Germinal center (tissue), 1 donor: ENCODE results near the gene MGAT4A.
"Not testable (repeated sequence)": the region's sequence is repeated elsewhere in the genome, so short reads cannot be mapped to it uniquely, and the experiment has no call there.

Experiments
- DNase-seq: peaks from one replicate; pipeline ENCODE4 v3.0.0; 2012; ENCODE audit warnings: mixed read lengths, low spot score

The MGAT4A gene

DNA sequence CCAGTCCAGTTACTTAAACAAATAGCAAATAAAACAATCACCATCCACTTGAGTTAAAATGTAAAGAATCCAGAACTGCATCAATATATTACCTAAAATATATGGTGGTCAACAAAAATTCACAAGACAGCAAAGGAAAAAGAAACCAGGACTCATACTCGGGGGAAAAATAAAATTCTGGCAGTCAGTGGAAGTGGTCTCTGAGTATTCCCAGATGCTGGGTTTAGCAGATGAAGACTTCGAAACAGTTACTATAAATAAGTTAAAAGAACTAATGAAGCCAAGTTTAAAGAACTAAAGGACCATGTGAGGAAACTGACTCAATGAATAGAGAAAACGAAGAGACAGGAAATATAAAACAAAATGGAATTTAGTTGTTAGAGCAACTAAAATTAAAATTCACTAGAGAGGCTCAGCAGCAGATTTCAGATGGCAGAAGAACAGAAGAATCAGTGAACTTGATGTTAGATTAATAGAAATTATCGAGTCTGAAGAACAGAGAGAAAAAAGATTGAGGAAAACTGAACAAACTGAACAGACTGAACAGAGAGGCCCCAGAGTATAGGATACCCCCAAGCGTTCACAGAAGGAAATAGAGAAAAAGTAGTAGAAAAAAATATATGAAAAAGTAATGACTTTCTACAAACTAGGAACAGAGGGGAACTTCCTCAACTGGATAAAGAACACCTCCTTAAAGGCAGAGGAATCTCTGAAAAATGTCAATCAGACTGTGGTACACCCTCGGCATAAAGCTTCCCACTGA is 27.9 kb downstream of the MGAT4A start:
- no peak for DNase-seq

DNA sequence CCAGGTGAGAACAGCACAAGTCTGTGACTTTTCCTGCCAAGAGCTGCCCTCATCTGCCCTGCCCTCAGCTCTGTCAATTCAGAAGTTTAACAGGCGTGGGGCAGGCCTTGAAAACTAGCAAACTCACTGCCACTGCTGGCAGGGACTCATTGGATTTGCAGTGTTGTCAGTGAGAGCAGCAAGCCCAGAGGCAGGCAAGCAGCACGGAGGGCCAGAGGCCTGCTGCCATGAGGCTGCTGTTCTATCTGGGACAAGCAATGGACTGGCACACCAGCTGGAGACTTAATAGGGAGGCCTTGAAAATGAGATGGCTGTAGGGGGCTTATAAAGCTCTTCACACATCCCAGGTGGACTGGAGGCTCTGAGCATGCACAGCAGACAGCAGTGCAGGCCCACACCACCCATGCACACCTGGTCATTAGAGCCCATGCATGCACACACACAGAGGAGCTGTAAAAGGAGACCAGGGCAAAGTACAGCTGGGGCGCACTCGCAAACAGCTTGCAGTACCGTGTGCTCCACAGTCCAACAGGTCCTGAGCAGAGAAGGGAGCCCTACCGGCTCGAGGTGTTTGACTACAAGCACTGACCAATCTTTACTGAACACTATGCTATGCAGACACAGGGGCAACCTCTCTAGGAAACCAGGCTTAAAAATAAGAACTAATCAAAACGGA is 28.7 kb downstream of the MGAT4A start:
- no peak for DNase-seq

DNA sequence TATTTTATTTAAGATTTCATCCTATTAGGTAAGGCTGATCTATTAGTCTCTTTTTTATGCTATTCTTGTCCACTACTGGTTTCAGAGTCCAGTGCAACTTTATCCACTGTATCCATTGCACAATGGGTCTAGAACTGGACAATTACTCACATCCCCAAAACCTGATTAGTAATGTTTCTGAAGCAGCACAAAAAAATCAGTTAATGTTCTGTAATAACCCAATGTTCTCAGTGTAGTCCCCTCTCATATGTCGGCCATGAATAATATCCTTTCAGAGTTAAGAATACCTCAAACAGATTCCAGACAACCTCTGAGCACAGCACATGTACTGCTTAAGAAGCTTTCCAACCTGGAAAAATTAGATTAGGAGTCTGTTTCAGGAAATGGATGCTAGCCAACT is 29.7 kb downstream of the MGAT4A start:
- no peak for DNase-seq

DNA sequence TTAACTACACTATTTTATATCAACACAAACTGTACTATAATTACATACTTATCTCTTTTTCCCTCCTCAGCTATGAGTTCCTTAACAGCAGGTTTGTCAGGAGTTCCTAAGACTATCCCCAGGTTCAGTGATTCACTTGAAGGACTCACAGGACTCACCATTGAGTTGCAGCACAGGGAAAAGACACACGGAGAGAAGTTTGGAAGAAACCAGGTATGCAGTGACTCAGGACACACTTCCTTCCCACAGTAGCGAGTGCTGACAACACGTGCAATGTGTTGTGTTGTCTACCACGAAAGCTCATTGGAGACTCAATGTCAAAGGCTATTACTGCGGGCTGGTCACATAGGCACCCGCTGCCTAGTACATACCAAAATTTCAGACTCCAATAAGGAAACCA is 32.0 kb downstream of the MGAT4A start:
- no peak for DNase-seq

GRCh38 chr2:98697651-98698337 is 33.1 kb downstream of the MGAT4A start:
- no peak for DNase-seq

DNA sequence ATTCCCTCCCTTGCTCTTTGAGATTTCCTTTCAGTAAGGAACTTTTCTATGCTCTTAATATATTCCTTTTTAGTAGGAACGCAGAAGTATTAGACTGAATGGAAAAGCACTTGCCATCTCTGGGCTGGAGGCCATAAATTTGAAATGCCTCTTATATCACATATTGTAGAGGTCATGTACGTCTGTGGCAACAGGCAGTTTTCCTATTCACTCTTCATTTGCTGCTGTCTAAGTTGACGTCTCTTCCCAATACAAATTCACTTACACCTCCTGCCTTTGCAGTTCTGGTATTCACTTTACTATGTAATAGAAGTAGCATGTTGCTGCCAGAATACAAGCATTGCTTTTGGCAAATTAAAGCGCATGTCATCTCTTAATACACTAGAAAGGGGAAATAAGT is 34.7 kb downstream of the MGAT4A start:
- no peak for DNase-seq

DNA sequence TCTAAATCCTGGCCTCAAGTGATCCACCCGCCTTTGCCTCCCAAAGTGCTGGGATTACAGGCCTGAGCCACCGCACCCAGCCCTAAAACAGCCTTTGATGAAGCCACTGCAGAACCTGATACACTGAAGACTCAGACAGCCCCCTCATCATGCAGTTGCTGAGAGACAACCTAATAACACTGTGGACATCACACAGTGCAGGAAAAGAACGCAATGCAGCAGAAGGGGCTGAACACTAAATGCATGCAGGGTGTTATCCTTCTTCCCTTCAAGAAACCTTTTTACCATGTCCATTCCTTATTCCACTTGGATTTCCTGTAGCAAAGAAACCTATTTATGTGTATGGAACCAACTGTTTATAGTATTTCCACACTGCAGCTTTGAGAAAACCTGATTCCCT is 35.7 kb downstream of the MGAT4A start:
- no peak for DNase-seq

GRCh38 chr2:98693477-98693876 is 37.5 kb downstream of the MGAT4A start:
- no peak for DNase-seq

- DNase-seq: no peak
Measured at GRCh38 chr2:98692090-98693054, 38.6 kb downstream of the MGAT4A start.

- DNase-seq: no peak
Measured at GRCh38 chr2:98691303-98691702, 39.6 kb downstream of the MGAT4A start.

DNA sequence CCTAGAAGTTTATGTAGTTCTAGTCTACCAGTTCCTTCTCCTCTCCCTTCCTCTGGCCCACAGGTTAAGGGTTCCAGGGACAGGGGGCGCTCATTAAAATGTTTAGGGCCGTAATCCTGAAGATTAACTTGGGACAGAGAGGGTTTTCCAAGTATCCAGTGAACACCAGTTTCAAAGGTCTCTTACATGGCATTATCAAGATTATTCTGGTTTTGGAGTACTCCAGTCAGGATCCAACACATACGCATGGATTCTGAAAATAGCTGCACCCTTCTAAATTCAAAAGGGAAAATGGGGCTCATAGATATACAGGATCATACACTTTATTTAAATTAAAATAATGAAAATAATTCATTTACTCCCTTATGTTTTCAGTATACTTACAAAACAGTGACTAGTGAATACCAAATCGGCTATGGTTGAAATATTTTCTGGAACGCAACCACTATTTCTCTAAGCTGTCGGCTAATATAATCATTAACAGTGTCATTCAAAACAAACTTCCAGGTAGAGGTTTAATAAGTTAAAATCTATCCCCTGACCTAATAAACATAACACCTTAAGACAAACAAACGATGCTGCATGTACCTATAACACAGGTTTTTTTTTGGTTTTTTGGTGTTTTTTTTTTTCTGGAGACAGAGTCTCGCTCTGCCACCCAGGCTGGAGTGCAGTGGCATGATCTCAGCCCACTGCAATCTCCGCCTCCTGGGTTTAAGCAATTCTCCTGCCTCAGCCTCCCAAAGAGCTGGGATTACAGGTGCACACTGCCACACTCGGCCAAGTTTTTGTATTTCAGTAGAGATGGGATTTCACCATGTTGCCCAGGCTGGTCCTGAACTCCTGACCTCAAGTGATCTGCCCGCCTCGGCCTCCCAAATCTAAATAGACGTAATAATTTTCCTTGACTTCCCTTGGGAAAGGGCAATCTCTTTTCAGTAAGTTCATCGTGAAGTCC is 44.7 kb downstream of the MGAT4A start:
- DNase-seq: no peak

DNA sequence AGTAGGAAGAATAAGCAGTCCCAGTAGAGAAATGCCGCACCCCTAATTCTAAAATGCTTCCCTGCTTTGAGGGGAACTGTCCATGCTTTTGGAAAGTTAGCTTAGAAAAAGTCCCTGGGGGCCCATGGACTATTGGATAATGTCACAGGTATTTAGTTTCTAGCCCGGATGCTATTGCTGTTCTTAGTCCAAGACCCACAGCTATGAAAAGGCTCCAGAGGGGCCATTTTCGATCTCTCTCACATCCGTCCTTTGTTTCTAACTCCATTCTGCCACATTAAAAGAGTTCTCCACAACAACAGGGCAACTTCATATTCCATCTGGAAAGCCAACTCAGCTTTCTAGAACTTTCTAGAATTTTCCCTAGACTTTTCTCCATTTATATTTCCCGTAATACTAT is 47.2 kb downstream of the MGAT4A start:
- DNase-seq: no peak

- no peak for DNase-seq
Measured at GRCh38 chr2:98676742-98677141, 54.2 kb downstream of the MGAT4A start.

DNA sequence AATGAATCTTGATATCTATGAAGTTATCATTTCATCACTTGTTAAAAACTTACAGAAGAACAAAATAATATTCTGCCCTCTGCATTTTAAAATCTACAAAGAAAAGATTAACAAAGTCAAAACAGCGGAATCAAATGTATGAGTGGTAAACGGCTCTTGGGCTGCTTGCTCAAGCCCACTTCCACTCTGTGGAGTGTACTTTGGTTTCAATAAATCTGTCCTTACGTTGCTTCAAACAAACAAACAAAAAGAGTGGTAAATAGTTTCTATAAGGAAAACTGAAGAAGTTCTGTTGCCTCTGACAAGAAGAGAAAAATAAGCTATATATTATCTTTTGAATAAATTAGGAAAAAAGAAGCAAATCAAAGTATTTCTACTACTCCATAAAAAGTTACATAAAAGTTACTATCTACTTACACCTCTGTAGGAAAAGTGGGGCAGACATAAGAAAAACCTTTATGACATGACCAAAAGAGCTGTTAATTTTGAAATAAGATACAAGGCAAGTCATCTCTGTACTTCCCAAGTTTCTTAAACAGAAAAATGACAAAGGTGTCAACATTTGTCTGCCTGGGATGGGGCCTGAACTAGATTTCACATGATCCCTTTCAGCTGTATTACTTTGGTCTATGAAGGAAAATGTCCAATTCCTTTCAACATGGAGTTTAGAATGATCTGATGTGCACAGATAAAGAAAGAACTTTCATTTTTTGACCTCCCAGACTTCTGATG is 56.5 kb downstream of the MGAT4A start:
- DNase-seq: no peak

GRCh38 chr2:98669675-98670074 is 61.3 kb downstream of the MGAT4A start:
- DNase-seq: no peak

DNA sequence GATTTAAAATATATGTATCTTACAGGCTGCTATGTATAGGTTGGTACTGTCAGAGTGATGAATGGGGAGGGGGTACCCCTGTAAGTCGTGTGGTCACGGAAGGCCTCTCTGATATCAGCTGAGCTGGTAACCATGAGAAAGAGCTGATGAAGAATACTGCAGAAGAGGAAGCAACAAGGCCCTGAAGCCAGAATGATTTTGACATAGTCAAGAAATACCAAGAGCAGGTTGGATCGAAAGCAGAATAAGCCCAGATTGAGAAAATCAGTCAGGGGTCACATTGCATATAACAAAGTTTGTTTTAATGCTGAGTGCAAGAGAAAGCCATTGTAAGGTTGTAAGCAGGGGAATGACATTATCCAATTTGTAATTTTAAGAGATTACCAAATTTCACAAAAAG is 65.3 kb downstream of the MGAT4A start:
- DNase-seq: no peak

GRCh38 chr2:98664323-98664722 is 66.6 kb downstream of the MGAT4A start:
- no peak for DNase-seq

GRCh38 chr2:98663511-98664090 is 67.3 kb downstream of the MGAT4A start:
- DNase-seq: no peak

DNA sequence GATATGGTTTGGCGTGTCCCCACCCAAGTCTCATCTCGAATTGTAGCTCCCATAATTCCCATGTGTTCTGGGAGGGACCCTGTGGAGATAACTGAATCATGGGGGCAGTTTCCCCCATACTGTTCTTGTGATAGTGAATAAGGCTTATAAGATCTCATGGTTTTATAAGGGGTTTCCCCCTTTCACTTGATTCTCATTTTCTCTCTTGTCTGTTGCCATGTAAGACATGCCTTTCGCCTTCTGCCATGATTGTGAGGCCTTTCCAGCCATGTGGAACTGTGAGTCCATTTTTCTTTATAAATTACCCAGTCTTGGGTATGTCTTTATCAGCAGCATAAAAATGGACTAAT is 71.5 kb downstream of the MGAT4A start:
- DNase-seq: not testable (repeated sequence)
